Liver (tissue), 3 donors: ENCODE data around the gene CACNB4.

Experiments used
- CTCF ChIP-seq: fragments of 150-350 bp; IDR thresholded peaks from 2 replicates; pipeline ENCODE4 v1.5.1; 2017; ENCODE audit warnings: improper control_type of control experiment, low read depth, low read length; ENCODE audit not compliant: missing input control
- FOXA1 ChIP-seq: IDR thresholded peaks from 2 replicates; pipeline ENCODE4 v1.6.1; 2016; ENCODE audit warnings: antibody characterized with exemption
- GABPA ChIP-seq, 2 donors: IDR thresholded peaks in 1 of 2; conservative IDR thresholded peaks in 1 of 2; 2 replicates each; pipeline ENCODE4 v1.6.1; 2016; ENCODE audit warnings: antibody characterized with exemption in 2 of 2, mild to moderate bottlenecking in 1 of 2, moderate library complexity in 1 of 2
- RAD21 ChIP-seq, 2 donors: IDR thresholded peaks; 2 replicates each; pipeline ENCODE4 v1.6.1; 2016; ENCODE audit warnings: antibody characterized with exemption in 2 of 2, mild to moderate bottlenecking in 2 of 2
- SP1 ChIP-seq: IDR thresholded peaks from 2 replicates; pipeline ENCODE4 v1.6.1; 2018; ENCODE audit warnings: antibody characterized with exemption, mild to moderate bottlenecking
- TAF1 ChIP-seq: conservative IDR thresholded peaks from 2 replicates; pipeline ENCODE4 v1.6.1; 2016; ENCODE audit warnings: antibody characterized with exemption, mild to moderate bottlenecking
- TF ChIP-seq, protein P1 (sequence below): IDR thresholded peaks from 2 replicates; pipeline ENCODE4 v1.6.1; 2016; ENCODE audit warnings: antibody characterized with exemption
- TF ChIP-seq, protein P2 (sequence below): IDR thresholded peaks from 2 replicates; pipeline ENCODE4 v1.6.1; 2016; ENCODE audit warnings: antibody characterized with exemption
- donor health status: healthy.
- donor health status: healthy.

- TF ChIP-seq, protein P1, sequence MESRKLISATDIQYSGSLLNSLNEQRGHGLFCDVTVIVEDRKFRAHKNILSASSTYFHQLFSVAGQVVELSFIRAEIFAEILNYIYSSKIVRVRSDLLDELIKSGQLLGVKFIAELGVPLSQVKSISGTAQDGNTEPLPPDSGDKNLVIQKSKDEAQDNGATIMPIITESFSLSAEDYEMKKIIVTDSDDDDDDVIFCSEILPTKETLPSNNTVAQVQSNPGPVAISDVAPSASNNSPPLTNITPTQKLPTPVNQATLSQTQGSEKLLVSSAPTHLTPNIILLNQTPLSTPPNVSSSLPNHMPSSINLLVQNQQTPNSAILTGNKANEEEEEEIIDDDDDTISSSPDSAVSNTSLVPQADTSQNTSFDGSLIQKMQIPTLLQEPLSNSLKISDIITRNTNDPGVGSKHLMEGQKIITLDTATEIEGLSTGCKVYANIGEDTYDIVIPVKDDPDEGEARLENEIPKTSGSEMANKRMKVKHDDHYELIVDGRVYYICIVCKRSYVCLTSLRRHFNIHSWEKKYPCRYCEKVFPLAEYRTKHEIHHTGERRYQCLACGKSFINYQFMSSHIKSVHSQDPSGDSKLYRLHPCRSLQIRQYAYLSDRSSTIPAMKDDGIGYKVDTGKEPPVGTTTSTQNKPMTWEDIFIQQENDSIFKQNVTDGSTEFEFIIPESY: no peak
- TF ChIP-seq CTCF (no peak), SP1 (no peak), TAF1 (no peak), RAD21 (IDR thresholded peaks at IDR 0.05) (no peak), FOXA1 (no peak), GABPA (IDR thresholded peaks at IDR 0.05 in 1 of 2, conservative IDR thresholded peaks at IDR 0.05 in 1 of 2) (no peak)
- TF ChIP-seq, protein P2, sequence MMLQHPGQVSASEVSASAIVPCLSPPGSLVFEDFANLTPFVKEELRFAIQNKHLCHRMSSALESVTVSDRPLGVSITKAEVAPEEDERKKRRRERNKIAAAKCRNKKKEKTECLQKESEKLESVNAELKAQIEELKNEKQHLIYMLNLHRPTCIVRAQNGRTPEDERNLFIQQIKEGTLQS: no peak
These were observed 288.4 kb downstream of the CACNB4 start for GRCh38 chr2:151810489-151810888.
